Vagina (tissue), 2 donors: ENCODE measurements around the gene TTC28.

Source experiments
- POLR2A ChIP-seq, 2 donors: fragments of 450-650 bp; IDR thresholded peaks; one replicate each; pipeline ENCODE4 v1.6.1; 2017; ENCODE audit warnings: antibody characterized with exemption in 2 of 2, mild to moderate bottlenecking in 2 of 2, moderate library complexity in 2 of 2
- POLR2AphosphoS5 ChIP-seq, 2 donors: sonication (generic); formaldehyde crosslinking; IDR thresholded peaks; one replicate each; pipeline ENCODE4 v1.9.0; 2017; ENCODE audit warnings: antibody characterized with exemption in 2 of 2, mild to moderate bottlenecking in 2 of 2, low read depth in 1 of 2; ENCODE audit not compliant: insufficient read depth in 1 of 2
- TF ChIP-seq, protein P1 (sequence below), 3 experiments: fragments of 450-650 bp in 2 of 3; fragments of 200-600 bp in 1 of 3; sonication (generic) in 1 of 3; IDR thresholded peaks; one replicate each; pipeline ENCODE4 v1.5.1; 2017 to 2019; ENCODE audit warnings: antibody characterized with exemption in 3 of 3, mild to moderate bottlenecking in 2 of 3, moderate library complexity in 2 of 3

- TF ChIP-seq, protein P1, sequence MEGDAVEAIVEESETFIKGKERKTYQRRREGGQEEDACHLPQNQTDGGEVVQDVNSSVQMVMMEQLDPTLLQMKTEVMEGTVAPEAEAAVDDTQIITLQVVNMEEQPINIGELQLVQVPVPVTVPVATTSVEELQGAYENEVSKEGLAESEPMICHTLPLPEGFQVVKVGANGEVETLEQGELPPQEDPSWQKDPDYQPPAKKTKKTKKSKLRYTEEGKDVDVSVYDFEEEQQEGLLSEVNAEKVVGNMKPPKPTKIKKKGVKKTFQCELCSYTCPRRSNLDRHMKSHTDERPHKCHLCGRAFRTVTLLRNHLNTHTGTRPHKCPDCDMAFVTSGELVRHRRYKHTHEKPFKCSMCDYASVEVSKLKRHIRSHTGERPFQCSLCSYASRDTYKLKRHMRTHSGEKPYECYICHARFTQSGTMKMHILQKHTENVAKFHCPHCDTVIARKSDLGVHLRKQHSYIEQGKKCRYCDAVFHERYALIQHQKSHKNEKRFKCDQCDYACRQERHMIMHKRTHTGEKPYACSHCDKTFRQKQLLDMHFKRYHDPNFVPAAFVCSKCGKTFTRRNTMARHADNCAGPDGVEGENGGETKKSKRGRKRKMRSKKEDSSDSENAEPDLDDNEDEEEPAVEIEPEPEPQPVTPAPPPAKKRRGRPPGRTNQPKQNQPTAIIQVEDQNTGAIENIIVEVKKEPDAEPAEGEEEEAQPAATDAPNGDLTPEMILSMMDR (IDR thresholded peaks at IDR 0.05), result no peak
- no peak for TF ChIP-seq POLR2AphosphoS5 (IDR thresholded peaks at IDR 0.05; ENCODE audit: insufficient read depth in 1 of 2, low read depth in 1 of 2)
- TF ChIP-seq POLR2A (IDR thresholded peaks at IDR 0.05), result no peak
These were observed 605.1 kb downstream of the TTC28 start for GRCh38 chr22:28074526-28074925.
